IMR-90 (cell line): ENCODE results near the gene TRAPPC3L. TPM values are rescaled to one million over a fixed set of nuclear protein-coding genes. Genes with fewer than 3 reads are reported as not detected.

Experiments used
- ATAC-seq: fragments of 200-7000 bp; cut with Tn5 transposase; 2 replicates; pipeline ENCODE4 v1.9.1; 2020; ENCODE audit warnings: low read depth, mild to moderate bottlenecking, moderate library complexity
- BruUV-seq: library from RNA; stranded (reverse); fragments of 400-500 nt; replicated peaks from 2 replicates; lab custom pipeline; 2021; lab: Mats Ljungman, UMichigan
- CTCF ChIA-PET: fragments of 300-600 bp; formaldehyde crosslinking; extraction: SDS; loops from one replicate; lab custom pipeline; 2021; ENCODE audit warnings: antibody characterized with exemption; lab: Yijun Ruan, JAX
- POLR2A ChIA-PET: fragments of 300-600 bp; sonication (Branson Sonifier 250); formaldehyde crosslinking; loops from one replicate; lab custom pipeline; 2022; ENCODE audit warnings: antibody characterized with exemption; ENCODE audit not compliant: unreplicated experiment; lab: Charles Lee
- DNase-seq: peaks from one replicate; pipeline ENCODE4 v3.0.0; 2013
- H2AFZ ChIP-seq: replicated peaks from 2 replicates; pipeline ENCODE3; 2013; ENCODE audit warnings: low read length, mild to moderate bottlenecking; ENCODE audit not compliant: poor library complexity
- H2AK5ac ChIP-seq: 2 replicates; pipeline ENCODE4 v1.6.1; 2013; ENCODE audit warnings: low read depth, low read length, inconsistent platforms
- H2AK9ac ChIP-seq: replicated peaks from 2 replicates; pipeline ENCODE3; 2013; ENCODE audit warnings: mild to moderate bottlenecking, low read depth, low read length, moderate library complexity; ENCODE audit not compliant: poor library complexity
- H2BK120ac ChIP-seq: 2 replicates; pipeline ENCODE4 v1.6.1; 2013; ENCODE audit warnings: low read depth, low read length, inconsistent platforms
- H2BK15ac ChIP-seq: 3 replicates; pipeline ENCODE4 v1.6.1; 2013; ENCODE audit warnings: low read depth, low read length, inconsistent platforms
- H2BK20ac ChIP-seq: 2 replicates; pipeline ENCODE4 v1.6.1; 2013; ENCODE audit warnings: low read depth, mild to moderate bottlenecking, inconsistent platforms, low read length, moderate library complexity
- H2BK5ac ChIP-seq: 2 replicates; pipeline ENCODE4 v1.6.1; 2013; ENCODE audit warnings: mild to moderate bottlenecking, low read depth, low read length, inconsistent platforms; ENCODE audit not compliant: poor library complexity, severe bottlenecking
- H3K14ac ChIP-seq: replicated peaks from 2 replicates; pipeline ENCODE4 v1.6.1; 2013; ENCODE audit warnings: low read depth, low read length, inconsistent platforms
- H3K18ac ChIP-seq: 2 replicates; pipeline ENCODE4 v1.6.1; 2013; ENCODE audit warnings: low read depth, low read length, control low read depth
- H3K23ac ChIP-seq: 2 replicates; pipeline ENCODE4 v1.6.1; 2013; ENCODE audit warnings: low read depth, low read length, inconsistent platforms
- H3K27ac ChIP-seq: 2 replicates; pipeline ENCODE4 v1.5.1; 2013; ENCODE audit warnings: mild to moderate bottlenecking, control low read depth, low read length; ENCODE audit not compliant: insufficient read depth
- H3K27me3 ChIP-seq: 2 replicates; pipeline ENCODE4 v1.6.1; 2013; ENCODE audit warnings: low read length; ENCODE audit not compliant: control insufficient read depth, insufficient read depth
- H3K36me3 ChIP-seq: 2 replicates; pipeline ENCODE4 v1.6.1; 2013; ENCODE audit warnings: low read length, mixed read lengths; ENCODE audit not compliant: control insufficient read depth, insufficient read depth
- H3K4ac ChIP-seq: 2 replicates; pipeline ENCODE4 v1.6.1; 2013; ENCODE audit warnings: low read depth, low read length, inconsistent platforms
- H3K4me1 ChIP-seq: 2 replicates; pipeline ENCODE4 v1.6.1; 2013; ENCODE audit warnings: low read length, mixed read lengths; ENCODE audit not compliant: control insufficient read depth, insufficient read depth
- H3K4me2 ChIP-seq: 2 replicates; pipeline ENCODE4 v1.6.1; 2013; ENCODE audit warnings: low read depth, mild to moderate bottlenecking, control low read depth, low read length, moderate library complexity
- H3K4me3 ChIP-seq: 2 replicates; pipeline ENCODE4 v1.5.1; 2013; ENCODE audit warnings: low read depth, mild to moderate bottlenecking, control low read depth, low read length, moderate library complexity; ENCODE audit not compliant: insufficient read depth
- H3K56ac ChIP-seq: 2 replicates; pipeline ENCODE4 v1.6.1; 2013; ENCODE audit warnings: low read length, inconsistent platforms; ENCODE audit not compliant: insufficient read depth; ENCODE audit errors: extremely low read depth
- H3K79me1 ChIP-seq, 2 experiments: 2 replicates each; pipeline ENCODE4 v1.6.1; 2013; ENCODE audit warnings: low read length in 2 of 2, inconsistent platforms in 1 of 2, low read depth in 1 of 2
- H3K9ac ChIP-seq: 2 replicates; pipeline ENCODE4 v1.6.1; 2013; ENCODE audit warnings: low read depth, low read length, control low read depth
- H3K9me1 ChIP-seq: 2 replicates; pipeline ENCODE4 v1.6.1; 2013; ENCODE audit warnings: low read length, inconsistent platforms; ENCODE audit not compliant: insufficient read depth
- H3K9me3 ChIP-seq: 2 replicates; pipeline ENCODE4 v1.6.1; 2013; ENCODE audit warnings: low read length; ENCODE audit not compliant: control insufficient read depth, insufficient read depth
- H4K20me1 ChIP-seq: 2 replicates; pipeline ENCODE4 v1.6.1; 2013; ENCODE audit warnings: low read length, inconsistent platforms; ENCODE audit not compliant: insufficient read depth
- H4K5ac ChIP-seq: 2 replicates; pipeline ENCODE4 v1.6.1; 2013; ENCODE audit warnings: mild to moderate bottlenecking, low read depth, low read length, control low read depth
- H4K8ac ChIP-seq, 2 experiments: 2 replicates each; pipeline ENCODE4 v1.6.1; 2013; ENCODE audit warnings: low read depth in 2 of 2, low read length in 2 of 2, control low read depth in 1 of 2, inconsistent platforms in 1 of 2
- H4K91ac ChIP-seq: 2 replicates; pipeline ENCODE4 v1.6.1; 2013; ENCODE audit warnings: low read depth, low read length, inconsistent platforms; ENCODE audit not compliant: insufficient read depth
- BHLHE40 ChIP-seq: fragments of 150-350 bp; IDR thresholded peaks from 2 replicates; pipeline ENCODE4 v1.6.1; 2016; ENCODE audit warnings: mild to moderate bottlenecking, low read depth, low read length
- CEBPB ChIP-seq: IDR thresholded peaks from 2 replicates; pipeline ENCODE4 v1.6.1; 2012; ENCODE audit warnings: low read depth, low read length, improper control_type of control experiment
- CHD1 ChIP-seq: IDR thresholded peaks from 2 replicates; pipeline ENCODE4 v1.6.1; 2012; ENCODE audit warnings: low read depth, low read length, improper control_type of control experiment
- ELK1 ChIP-seq: fragments of 150-350 bp; IDR thresholded peaks from 2 replicates; pipeline ENCODE4 v1.6.1; 2016; ENCODE audit warnings: low read depth, mild to moderate bottlenecking, low read length, moderate library complexity, borderline replicate concordance
- FOS ChIP-seq: fragments of 150-350 bp; IDR thresholded peaks from 2 replicates; pipeline ENCODE4 v1.6.1; 2016; ENCODE audit warnings: low read depth, low read length
- MAFK ChIP-seq: IDR thresholded peaks from 2 replicates; pipeline ENCODE4 v1.6.1; 2012; ENCODE audit warnings: low read depth, low read length, improper control_type of control experiment
- MAZ ChIP-seq: IDR thresholded peaks from 2 replicates; pipeline ENCODE4 v1.6.1; 2012; ENCODE audit warnings: low read depth, mild to moderate bottlenecking, low read length, improper control_type of control experiment, moderate library complexity, borderline replicate concordance
- MXI1 ChIP-seq: IDR thresholded peaks from 2 replicates; pipeline ENCODE4 v1.6.1; 2012; ENCODE audit warnings: low read depth, mild to moderate bottlenecking, low read length, moderate library complexity, borderline replicate concordance
- POLR2A ChIP-seq: IDR thresholded peaks from 2 replicates; pipeline ENCODE4 v1.6.1; 2012; ENCODE audit warnings: mild to moderate bottlenecking, low read depth, low read length
- RAD21 ChIP-seq: IDR thresholded peaks from 2 replicates; pipeline ENCODE4 v1.6.1; 2012; ENCODE audit warnings: low read length, improper control_type of control experiment
- RCOR1 ChIP-seq: IDR thresholded peaks from 2 replicates; pipeline ENCODE4 v1.6.1; 2012; ENCODE audit warnings: mild to moderate bottlenecking, low read length, improper control_type of control experiment; ENCODE audit not compliant: insufficient replicate concordance
- RFX5 ChIP-seq: IDR thresholded peaks from 2 replicates; pipeline ENCODE4 v1.8.0; 2012; ENCODE audit warnings: low read depth, mild to moderate bottlenecking, low read length, moderate library complexity
- SMC3 ChIP-seq: fragments of 150-350 bp; IDR thresholded peaks from 2 replicates; pipeline ENCODE4 v1.6.1; 2016; ENCODE audit warnings: low read depth, mild to moderate bottlenecking, antibody characterized with exemption, low read length, moderate library complexity
- WGBS, 2 experiments: methylation state at CpG; one replicate each; pipeline versions ENCODE4 v1.1.5 to v1.1.7; 2013; ENCODE audit warnings: missing lambda C conversion rate in 2 of 2; ENCODE audit not compliant: insufficient read length in 1 of 2; ENCODE audit errors: extremely low coverage in 2 of 2; 5-methylcytosine and 5-hydroxymethylcytosine counted together
- dilution Hi-C: fragments of 300-500 bp; cut with HindIII; formaldehyde crosslinking; loops from one replicate; pipeline ENCODE4 v1.14.3; 2018; ENCODE audit warnings: low sequenced_read_pairs; ENCODE audit not compliant: unreplicated experiment
- in situ Hi-C: fragments of 300-500 bp; cut with MboI; formaldehyde crosslinking; loops from 3 replicates; pipeline ENCODE4 v1.14.3; 2019; ENCODE audit warnings: low sequenced_read_pairs, inconsistent platforms, mixed read lengths
- intact Hi-C: fragments of 100-400 bp; cut with micrococcal nuclease; formaldehyde crosslinking; loops from 2 replicates; pipeline ENCODE4 v1.10.0; 2022
- polyA plus RNA-seq, 3 experiments: library from polyadenylated mRNA; depleted of rRNA; stranded (reverse); fragments of >200 nt; gene quantifications; 2 replicates each; pipeline ENCODE4 v1.2.3, GENCODE V29; 2012; ENCODE audit warnings: low replicate concordance in 1 of 3
- total RNA-seq: library from RNA; depleted of rRNA; stranded (reverse); fragments of >200 nt; gene quantifications from 2 replicates; pipeline ENCODE4 v1.2.3, GENCODE V29; 2012
- TF ChIP-seq, protein P1 (sequence below): fragments of 150-350 bp; IDR thresholded peaks from 2 replicates; pipeline ENCODE4 v1.6.1; 2017; ENCODE audit warnings: mild to moderate bottlenecking, antibody characterized with exemption, low read length, low read depth
- TF ChIP-seq, protein P2 (sequence below): conservative IDR thresholded peaks from 2 replicates; pipeline ENCODE4 v1.5.1; 2012; ENCODE audit warnings: mild to moderate bottlenecking, low read depth, low read length, improper control_type of control experiment

TRAPPC3L gene
- total and polyA plus RNA-seq, 2 of the 4 experiments (the other 2 are of a cell fraction) = 0.03 TPM; not detected in 1

- H3K4ac ChIP-seq = peak overlapping the region; percentile 39
- peak overlapping the region; percentile 30; the same call in 1 of the 2 replicates for H3K14ac ChIP-seq
- intact Hi-C loops = loop anchor here (2.0 to 5.0 kb wide), 2 partner anchors 88 to 117 kb away; no protein-coding TSS in a partner anchor
- peak overlapping the region; percentile 84; the same call in 2 of the 3 replicates for H2BK15ac ChIP-seq
- H3K9me3 ChIP-seq = no peaks in the 10 kb centered on the region
- H3K18ac ChIP-seq = peak overlapping the region; percentile 20; the same call in 1 of the 2 replicates
- dilution Hi-C loops = no loop called here
- ChIA-PET CTCF (interaction anchor here (0.7 to 2.2 kb wide), 3 partner anchors 56 to 176 kb away, joined by 3 to 7 read pairs (median 7); no protein-coding TSS in a partner anchor), POLR2A (no interaction called here)
- H3K36me3 ChIP-seq = no peaks in the 10 kb centered on the region; the same call in 1 of the 2 replicates
- peak overlapping the region; percentile 26 for H2AFZ ChIP-seq
- H3K56ac ChIP-seq = no peak overlapping the region
- peak overlapping the region; percentile 49 for H2BK20ac ChIP-seq
- peak overlapping the region; percentile 64 for H2BK120ac ChIP-seq
- H3K4me3 ChIP-seq = no peak overlapping the region
- peaks cover 5 to 12% of the 10 kb centered on the region in 2 experiments; a peak in 3 of 4 replicates for H3K79me1 ChIP-seq
- no peak overlapping the region for H3K27ac ChIP-seq
- BruUV-seq = no TSS peak
- peak overlapping the region; percentile 43 for H4K91ac ChIP-seq
- H3K9ac ChIP-seq = no peak overlapping the region
- H4K5ac ChIP-seq = 0 out of 2 replicates have a peak overlapping the region, but pooled peaks have one; percentile 15
- H3K9me1 ChIP-seq = peaks cover 17% of the 10 kb centered on the region
- H4K8ac ChIP-seq = peak overlapping the region; percentile 17 to 30; a peak in 1 of 4 replicates
- ATAC-seq (no peak), DNase-seq (no peak)
- H2BK5ac ChIP-seq = peak overlapping the region; percentile 49
- peaks cover 11% of the 10 kb centered on the region for H3K4me1 ChIP-seq
- in situ Hi-C loops = loop anchor here (25.0 kb wide), 1 partner anchor 158 kb away; the partner anchor contains the start of gene TSPYL1
- 45% methylated on average over 2 of the region's 5 CpGs; no CpG with 5 or more reads in 1 of the 2 experiments for WGBS, 2 experiments
- no peak overlapping the region for H2AK9ac ChIP-seq
- no peaks in the 10 kb centered on the region for H3K27me3 ChIP-seq
- H3K4me2 ChIP-seq = no peak overlapping the region
- peak overlapping the region; percentile 72 for H3K23ac ChIP-seq
- peak overlapping the region; percentile 67 for H2AK5ac ChIP-seq
- H4K20me1 ChIP-seq = peaks cover 3% of the 10 kb centered on the region; the same call in 1 of the 2 replicates
- TF ChIP-seq MAFK (no peak), SMC3 (no peak), MXI1 (no peak), ELK1 (no peak), RCOR1 (no peak), BHLHE40 (no peak), CHD1 (no peak), CEBPB (no peak), RFX5 (no peak), POLR2A (no peak), RAD21 (no peak), MAZ (no peak), FOS (no peak)
- TF ChIP-seq, protein P1, sequence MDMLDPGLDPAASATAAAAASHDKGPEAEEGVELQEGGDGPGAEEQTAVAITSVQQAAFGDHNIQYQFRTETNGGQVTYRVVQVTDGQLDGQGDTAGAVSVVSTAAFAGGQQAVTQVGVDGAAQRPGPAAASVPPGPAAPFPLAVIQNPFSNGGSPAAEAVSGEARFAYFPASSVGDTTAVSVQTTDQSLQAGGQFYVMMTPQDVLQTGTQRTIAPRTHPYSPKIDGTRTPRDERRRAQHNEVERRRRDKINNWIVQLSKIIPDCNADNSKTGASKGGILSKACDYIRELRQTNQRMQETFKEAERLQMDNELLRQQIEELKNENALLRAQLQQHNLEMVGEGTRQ = no peak
- TF ChIP-seq, protein P2, sequence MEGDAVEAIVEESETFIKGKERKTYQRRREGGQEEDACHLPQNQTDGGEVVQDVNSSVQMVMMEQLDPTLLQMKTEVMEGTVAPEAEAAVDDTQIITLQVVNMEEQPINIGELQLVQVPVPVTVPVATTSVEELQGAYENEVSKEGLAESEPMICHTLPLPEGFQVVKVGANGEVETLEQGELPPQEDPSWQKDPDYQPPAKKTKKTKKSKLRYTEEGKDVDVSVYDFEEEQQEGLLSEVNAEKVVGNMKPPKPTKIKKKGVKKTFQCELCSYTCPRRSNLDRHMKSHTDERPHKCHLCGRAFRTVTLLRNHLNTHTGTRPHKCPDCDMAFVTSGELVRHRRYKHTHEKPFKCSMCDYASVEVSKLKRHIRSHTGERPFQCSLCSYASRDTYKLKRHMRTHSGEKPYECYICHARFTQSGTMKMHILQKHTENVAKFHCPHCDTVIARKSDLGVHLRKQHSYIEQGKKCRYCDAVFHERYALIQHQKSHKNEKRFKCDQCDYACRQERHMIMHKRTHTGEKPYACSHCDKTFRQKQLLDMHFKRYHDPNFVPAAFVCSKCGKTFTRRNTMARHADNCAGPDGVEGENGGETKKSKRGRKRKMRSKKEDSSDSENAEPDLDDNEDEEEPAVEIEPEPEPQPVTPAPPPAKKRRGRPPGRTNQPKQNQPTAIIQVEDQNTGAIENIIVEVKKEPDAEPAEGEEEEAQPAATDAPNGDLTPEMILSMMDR = no peak
Measured at GRCh38 chr6:116445102-116445501, 100.4 kb downstream of the TRAPPC3L start.
